PFSK-1 (cell line): Measurements from ENCODE around the gene KIAA1755.

Source experiments
- FOXP2 ChIP-seq: optimal IDR thresholded peaks from 2 replicates; pipeline ENCODE3; 2011; ENCODE audit warnings: borderline replicate concordance, control low read depth, inconsistent platforms; ENCODE audit not compliant: insufficient read depth; ENCODE audit errors: extremely low read length, extremely low read depth
- POLR2AphosphoS5 ChIP-seq: IDR thresholded peaks from 2 replicates; pipeline ENCODE4 v1.6.1; 2012; ENCODE audit warnings: low read depth, mild to moderate bottlenecking, control low read depth, low read length, moderate library complexity
- REST ChIP-seq, 2 experiments: IDR thresholded peaks; 2 replicates each; pipeline versions ENCODE4 v1.6.1 to v1.8.0; 2011 to 2012; ENCODE audit warnings: low read depth in 2 of 2, low read length in 2 of 2, control low read depth in 1 of 2, inconsistent platforms in 1 of 2, mild to moderate bottlenecking in 1 of 2, moderate library complexity in 1 of 2; ENCODE audit not compliant: insufficient read depth in 1 of 2
- SIN3A ChIP-seq: IDR thresholded peaks from 2 replicates; pipeline ENCODE4 v1.6.1; 2012; ENCODE audit warnings: mild to moderate bottlenecking, low read length, moderate library complexity, borderline replicate concordance; ENCODE audit not compliant: insufficient read depth
- TAF1 ChIP-seq: IDR thresholded peaks from 2 replicates; pipeline ENCODE4 v1.6.1; 2012; ENCODE audit warnings: low read length, control low read depth, borderline replicate concordance; ENCODE audit not compliant: insufficient read depth

Gene KIAA1755

GRCh38 chr20:38200646-38201045 lies 59.9 kb downstream of the KIAA1755 start:
- no peak for TF ChIP-seq TAF1
- TF ChIP-seq POLR2AphosphoS5, result no peak

- TF ChIP-seq FOXP2 (no peak), POLR2AphosphoS5 (no peak), SIN3A (no peak), TAF1 (no peak), REST (IDR thresholded peaks at IDR 0.05; ENCODE audit: insufficient read depth in 1 of 2, low read depth in 2 of 2, low read length in 2 of 2) (no peak)
These were observed 60.8 kb downstream of the KIAA1755 start for GRCh38 chr20:38199501-38200390.

- TF ChIP-seq REST (IDR thresholded peaks at IDR 0.05; ENCODE audit: insufficient read depth in 1 of 2, low read depth in 2 of 2, low read length in 2 of 2) (no peak), POLR2AphosphoS5 (no peak), FOXP2 (no peak), SIN3A (no peak), TAF1 (no peak)
These were observed 62.2 kb downstream of the KIAA1755 start for GRCh38 chr20:38198238-38198861.

GRCh38 chr20:38197619-38198018 lies 62.9 kb downstream of the KIAA1755 start:
- TF ChIP-seq SIN3A, result no peak
- TF ChIP-seq TAF1, result no peak
- no peak for TF ChIP-seq REST (IDR thresholded peaks at IDR 0.05; ENCODE audit: insufficient read depth in 1 of 2, low read depth in 2 of 2, low read length in 2 of 2)
- no peak for TF ChIP-seq FOXP2
- TF ChIP-seq POLR2AphosphoS5, result no peak

- no peak for TF ChIP-seq POLR2AphosphoS5
- TF ChIP-seq TAF1, result no peak
- TF ChIP-seq SIN3A, result no peak
- no peak for TF ChIP-seq REST (IDR thresholded peaks at IDR 0.05; ENCODE audit: insufficient read depth in 1 of 2, low read depth in 2 of 2, low read length in 2 of 2)
These were observed 63.3 kb downstream of the KIAA1755 start for GRCh38 chr20:38197217-38197616.
